Osteocyte (in vitro differentiated cells): ENCODE data around the gene ACAP2. TPM values are rescaled to one million over a fixed set of nuclear protein-coding genes. Genes with fewer than 3 reads are reported as not detected.

ENCODE experiments used
- DNase-seq: peaks from one replicate; pipeline ENCODE4 v3.0.0; 2021; ENCODE audit warnings: mixed read lengths; ENCODE audit not compliant: unreplicated experiment; ENCODE audit errors: extremely low spot score
- H3K27ac Mint-ChIP-seq: one replicate; pipeline ENCODE4 v1.8.0; 2021; ENCODE audit warnings: mild to moderate bottlenecking, mixed read lengths; ENCODE audit not compliant: unreplicated experiment
- H3K27me3 Mint-ChIP-seq: one replicate; pipeline ENCODE4 v1.8.0; 2021; ENCODE audit warnings: mixed read lengths; ENCODE audit not compliant: unreplicated experiment
- H3K36me3 Mint-ChIP-seq: one replicate; pipeline ENCODE4 v1.8.0; 2021; ENCODE audit warnings: mixed read lengths; ENCODE audit not compliant: unreplicated experiment
- H3K4me1 Mint-ChIP-seq: one replicate; pipeline ENCODE4 v1.8.0; 2021; ENCODE audit warnings: mixed read lengths; ENCODE audit not compliant: unreplicated experiment
- H3K4me3 Mint-ChIP-seq: one replicate; pipeline ENCODE4 v1.8.0; 2021; ENCODE audit warnings: mild to moderate bottlenecking, moderate library complexity, mixed read lengths; ENCODE audit not compliant: unreplicated experiment
- H3K9me3 Mint-ChIP-seq: one replicate; pipeline ENCODE4 v1.8.0; 2021; ENCODE audit warnings: mixed read lengths; ENCODE audit not compliant: unreplicated experiment
- CTCF ChIP-seq: fragments of 200-600 bp; sonication (generic); IDR thresholded peaks from 2 replicates; pipeline ENCODE4 v1.5.0; 2021; ENCODE audit warnings: antibody characterized with exemption, mild to moderate bottlenecking, moderate library complexity
- total RNA-seq: library from RNA; stranded (reverse); gene quantifications from 2 replicates; pipeline ENCODE4 v1.2.1, GENCODE V29; 2021

ACAP2 gene
- total RNA-seq, 1 donor from 2014 or later, result 55.1 TPM

- Mint-ChIP-seq H3K27ac (peak overlapping the region; percentile 76), H3K4me1 (peaks cover 20% of the 10 kb centered on the region), H3K27me3 (no peaks in the 10 kb centered on the region), H3K9me3 (no peaks in the 10 kb centered on the region), H3K4me3 (peak overlapping the region; percentile 82), H3K36me3 (peaks cover 5% of the 10 kb centered on the region)
- no peak for TF ChIP-seq CTCF
- DNase-seq, result no peak
Observed at GRCh38 chr3:195270079-195270816, 172.6 kb downstream of the ACAP2 start.

GRCh38 chr3:195269375-195270078, 173.3 kb downstream of the ACAP2 start:
- H3K36me3 Mint-ChIP-seq, result peaks cover 5% of the 10 kb centered on the region
- peaks cover 20% of the 10 kb centered on the region for H3K4me1 Mint-ChIP-seq
- no peaks in the 10 kb centered on the region for H3K9me3 Mint-ChIP-seq
- H3K27me3 Mint-ChIP-seq, result no peaks in the 10 kb centered on the region
- H3K4me3 Mint-ChIP-seq, result peak overlapping the region; percentile 82
- DNase-seq, result no peak
- no peak for TF ChIP-seq CTCF
- H3K27ac Mint-ChIP-seq, result peak overlapping the region; percentile 76

- TF ChIP-seq CTCF, result no peak
- Mint-ChIP-seq H3K4me1 (peaks cover 20% of the 10 kb centered on the region), H3K36me3 (peaks cover 5% of the 10 kb centered on the region), H3K27me3 (no peaks in the 10 kb centered on the region), H3K9me3 (no peaks in the 10 kb centered on the region), H3K27ac (peak overlapping the region; percentile 60), H3K4me3 (peak overlapping the region; percentile 33)
- no peak for DNase-seq
Observed at GRCh38 chr3:195268576-195269309, 174.1 kb downstream of the ACAP2 start.

GRCh38 chr3:195267096-195267495, 175.7 kb downstream of the ACAP2 start:
- H3K36me3 Mint-ChIP-seq, result peaks cover 5% of the 10 kb centered on the region
- peaks cover 20% of the 10 kb centered on the region for H3K4me1 Mint-ChIP-seq
- no peak overlapping the region for H3K27ac Mint-ChIP-seq
- no peaks in the 10 kb centered on the region for H3K9me3 Mint-ChIP-seq
- no peak for DNase-seq
- H3K4me3 Mint-ChIP-seq, result no peak overlapping the region
- TF ChIP-seq CTCF, result no peak
- no peaks in the 10 kb centered on the region for H3K27me3 Mint-ChIP-seq

GRCh38 chr3:195266428-195266827, 176.4 kb downstream of the ACAP2 start:
- Mint-ChIP-seq H3K4me1 (peaks cover 15% of the 10 kb centered on the region), H3K27me3 (no peaks in the 10 kb centered on the region), H3K27ac (no peak overlapping the region), H3K4me3 (no peak overlapping the region), H3K36me3 (peaks cover 5% of the 10 kb centered on the region), H3K9me3 (no peaks in the 10 kb centered on the region)
- DNase-seq, result no peak
- no peak for TF ChIP-seq CTCF
